ENCODE data around the gene SRR. TPM values are rescaled to one million over a fixed set of nuclear protein-coding genes. Genes with fewer than 3 reads are reported as not detected.
"Not testable (repeated sequence)": the region's sequence is repeated elsewhere in the genome, so short reads cannot be mapped to it uniquely, and the experiment has no call there.

SRR gene
- 11.0 TPM for total RNA-seq
- long read RNA-seq, partial matches to known transcripts, result 0 of 3 reads
- long read RNA-seq, other reads (novel, unspliced or antisense), result 0 of 3 reads

- DNase-seq (ENCODE audit: missing footprints) (peak; percentile 95), ATAC-seq (peak; percentile 98)
- intact Hi-C loops (cut with DNase I), result no loop called here
Observed at GRCh38 chr17:2303204-2304188, at the start of gene SRR, which contains the start of gene SMG6. Gene SRR (plus strand): TSS chr17:2303950. CDS start chr17:2315561, 11,611 bp downstream. Gene SMG6 (minus strand): TSS chr17:2303785. CDS start chr17:2303720, 65 bp downstream.

GRCh38 chr17:2258830-2259229, 44.9 kb upstream of the SRR start:
- intact Hi-C loops (cut with DNase I); DNase-seq (ENCODE audit: missing footprints); ATAC-seq: not testable (repeated sequence)

GRCh38 chr17:2259769-2260536, 43.8 kb upstream of the SRR start:
- intact Hi-C loops (cut with DNase I), result no loop called here
- no peak for DNase-seq (ENCODE audit: missing footprints)
- no peak for ATAC-seq

- DNase-seq (ENCODE audit: missing footprints), result no peak
- peak; percentile 50 for ATAC-seq
- intact Hi-C loops (cut with DNase I), result no loop called here
Observed at GRCh38 chr17:2262135-2262587, 41.6 kb upstream of the SRR start.

- ATAC-seq, result no peak
- intact Hi-C loops (cut with DNase I), result no loop called here
- no peak for DNase-seq (ENCODE audit: missing footprints)
Observed at GRCh38 chr17:2263183-2264066, 40.3 kb upstream of the SRR start.

GRCh38 chr17:2264067-2264860, 39.5 kb upstream of the SRR start:
- no peak for DNase-seq (ENCODE audit: missing footprints)
- ATAC-seq, result no peak
- intact Hi-C loops (cut with DNase I), result no loop called here

- ATAC-seq; DNase-seq (ENCODE audit: missing footprints); intact Hi-C loops (cut with DNase I): not testable (repeated sequence)
Observed at GRCh38 chr17:2265166-2265565, 38.6 kb upstream of the SRR start.

- intact Hi-C loops (cut with DNase I), result no loop called here
- ATAC-seq, result no peak
- DNase-seq (ENCODE audit: missing footprints), result no peak
Observed at GRCh38 chr17:2266045-2266864, 37.5 kb upstream of the SRR start.

- intact Hi-C loops (cut with DNase I), result no loop called here
- no peak for DNase-seq (ENCODE audit: missing footprints)
- ATAC-seq, result no peak
Observed at GRCh38 chr17:2266865-2267228, 36.9 kb upstream of the SRR start.

GRCh38 chr17:2267354-2267753, 36.4 kb upstream of the SRR start:
- ATAC-seq (no peak), DNase-seq (ENCODE audit: missing footprints) (no peak)
- intact Hi-C loops (cut with DNase I), result no loop called here

- ATAC-seq, result no peak
- intact Hi-C loops (cut with DNase I), result no loop called here
- DNase-seq (ENCODE audit: missing footprints), result no peak
Observed at GRCh38 chr17:2271985-2272702, 31.6 kb upstream of the SRR start.

GRCh38 chr17:2274414-2274813, 29.3 kb upstream of the SRR start:
- ATAC-seq (no peak), DNase-seq (ENCODE audit: missing footprints) (no peak)
- intact Hi-C loops (cut with DNase I), result no loop called here

- no peak for ATAC-seq
- no peak for DNase-seq (ENCODE audit: missing footprints)
- intact Hi-C loops (cut with DNase I), result no loop called here
Observed at GRCh38 chr17:2275722-2276121, 28.0 kb upstream of the SRR start.

GRCh38 chr17:2277429-2278170, 26.1 kb upstream of the SRR start:
- intact Hi-C loops (cut with DNase I), result no loop called here
- ATAC-seq, result no peak
- DNase-seq (ENCODE audit: missing footprints), result no peak

- no peak for ATAC-seq
- no peak for DNase-seq (ENCODE audit: missing footprints)
- intact Hi-C loops (cut with DNase I), result no loop called here
Observed at GRCh38 chr17:2279707-2280106, 24.0 kb upstream of the SRR start.
